H9 (cell line): ENCODE results near the gene CDH4. TPM values are rescaled to one million over a fixed set of nuclear protein-coding genes. Genes with fewer than 3 reads are reported as not detected.
A peak's percentile ranks its signal among the peaks of the same experiment; 100 is the strongest.

Experiments used
- DNase-seq: peaks from one replicate; pipeline ENCODE4 v3.0.0-alpha.2; 2017
- H2AFZ ChIP-seq: one replicate; pipeline ENCODE4 v1.6.1; 2013; ENCODE audit warnings: mild to moderate bottlenecking, low read length, control low read depth, moderate library complexity
- H2AK5ac ChIP-seq: 2 replicates; pipeline ENCODE4 v1.6.1; 2013; ENCODE audit warnings: low read length, control low read depth, mixed read lengths; ENCODE audit not compliant: insufficient read length
- H2BK120ac ChIP-seq: one replicate; pipeline ENCODE4 v1.6.1; 2013; ENCODE audit warnings: low read depth, mild to moderate bottlenecking, low read length, control low read depth, inconsistent platforms; ENCODE audit not compliant: poor library complexity, severe bottlenecking
- H2BK12ac ChIP-seq: 2 replicates; pipeline ENCODE4 v1.6.1; 2013; ENCODE audit warnings: low read length, control low read depth, mixed read lengths, low read depth; ENCODE audit not compliant: insufficient read length
- H2BK15ac ChIP-seq: 2 replicates; pipeline ENCODE4 v1.6.1; 2013; ENCODE audit warnings: low read depth, low read length, control low read depth
- H2BK20ac ChIP-seq: one replicate; pipeline ENCODE4 v1.6.1; 2013; ENCODE audit warnings: low read depth, mild to moderate bottlenecking, low read length, control low read depth, inconsistent platforms; ENCODE audit not compliant: poor library complexity, severe bottlenecking
- H2BK5ac ChIP-seq: 2 replicates; pipeline ENCODE4 v1.6.1; 2013; ENCODE audit warnings: low read length, control low read depth, mixed read lengths; ENCODE audit not compliant: insufficient read length
- H3K14ac ChIP-seq: 2 replicates; pipeline ENCODE4 v1.6.1; 2013; ENCODE audit warnings: low read length, control low read depth; ENCODE audit not compliant: insufficient read depth
- H3K18ac ChIP-seq: 2 replicates; pipeline ENCODE4 v1.6.1; 2013; ENCODE audit warnings: low read depth, mild to moderate bottlenecking, mixed read lengths, low read length, control low read depth; ENCODE audit not compliant: insufficient read length
- H3K23ac ChIP-seq: 2 replicates; pipeline ENCODE4 v1.6.1; 2013; ENCODE audit warnings: low read length, control low read depth, mixed read lengths, low read depth; ENCODE audit not compliant: insufficient read length
- H3K23me2 ChIP-seq: 2 replicates; pipeline ENCODE4 v1.6.1; 2013; ENCODE audit warnings: low read depth, mild to moderate bottlenecking, mixed read lengths, low read length, control low read depth; ENCODE audit not compliant: insufficient read length, poor library complexity, severe bottlenecking
- H3K27ac ChIP-seq: 2 replicates; pipeline ENCODE4 v1.5.1; 2013; ENCODE audit warnings: low read length, control low read depth, mixed read lengths, low read depth; ENCODE audit not compliant: insufficient read length
- H3K27me3 ChIP-seq: 2 replicates; pipeline ENCODE4 v1.6.1; 2013; ENCODE audit warnings: low read length, control low read depth, inconsistent platforms; ENCODE audit not compliant: insufficient read depth
- H3K4ac ChIP-seq: 2 replicates; pipeline ENCODE4 v1.6.1; 2013; ENCODE audit warnings: low read depth, mild to moderate bottlenecking, control low read depth, inconsistent platforms, low read length, moderate library complexity
- H3K4me1 ChIP-seq: 2 replicates; pipeline ENCODE4 v1.6.1; 2013; ENCODE audit warnings: low read length, control low read depth, inconsistent platforms; ENCODE audit not compliant: insufficient read depth
- H3K4me2 ChIP-seq: 2 replicates; pipeline ENCODE4 v1.6.1; 2013; ENCODE audit warnings: low read length, control low read depth, mixed read lengths; ENCODE audit not compliant: insufficient read length, insufficient read depth
- H3K56ac ChIP-seq: 2 replicates; pipeline ENCODE4 v1.6.1; 2013; ENCODE audit warnings: low read depth, mild to moderate bottlenecking, mixed read lengths, low read length, control low read depth; ENCODE audit not compliant: insufficient read length
- H3K79me1 ChIP-seq: 2 replicates; pipeline ENCODE4 v1.6.1; 2013; ENCODE audit warnings: low read depth, mild to moderate bottlenecking, moderate library complexity, low read length, control low read depth, inconsistent platforms; ENCODE audit not compliant: insufficient read depth, poor library complexity, severe bottlenecking
- H3K79me2 ChIP-seq: 2 replicates; pipeline ENCODE4 v1.6.1; 2013; ENCODE audit warnings: low read length, control low read depth, inconsistent platforms; ENCODE audit not compliant: insufficient read depth
- H3K9ac ChIP-seq: 2 replicates; pipeline ENCODE4 v1.6.1; 2013; ENCODE audit warnings: low read length, control low read depth, mixed read lengths; ENCODE audit not compliant: insufficient read length; ENCODE audit errors: extremely low read depth
- H3K9me3 ChIP-seq: one replicate; pipeline ENCODE4 v1.6.1; 2013; ENCODE audit warnings: low read depth, low read length, inconsistent platforms; ENCODE audit not compliant: control insufficient read depth
- H3T11ph ChIP-seq: one replicate; pipeline ENCODE4 v1.6.1; 2013; ENCODE audit warnings: mild to moderate bottlenecking, low read length, control low read depth, inconsistent platforms
- H4K20me1 ChIP-seq: one replicate; pipeline ENCODE4 v1.6.1; 2013; ENCODE audit not compliant: control insufficient read depth, insufficient read length, insufficient read depth
- H4K5ac ChIP-seq: 2 replicates; pipeline ENCODE4 v1.6.1; 2013; ENCODE audit warnings: low read depth, mild to moderate bottlenecking, mixed read lengths, low read length, control low read depth; ENCODE audit not compliant: insufficient read length
- H4K8ac ChIP-seq: replicated peaks from 2 replicates; pipeline ENCODE4 v1.6.1; 2013; ENCODE audit warnings: low read length, control low read depth, mixed read lengths, low read depth; ENCODE audit not compliant: insufficient read length
- H4K91ac ChIP-seq: 2 replicates; pipeline ENCODE4 v1.6.1; 2013; ENCODE audit warnings: low read depth, mild to moderate bottlenecking, moderate library complexity, mixed read lengths, low read length, control low read depth; ENCODE audit not compliant: insufficient read length
- H3K27ac Mint-ChIP-seq, 3 experiments: 2 replicates in 2 of 3; 3 replicates in 1 of 3; pipeline ENCODE4 v1.8.0; 2020 to 2021; ENCODE audit warnings: mixed read lengths in 3 of 3, mild to moderate bottlenecking in 1 of 3, moderate library complexity in 1 of 3
- H3K27me3 Mint-ChIP-seq: 2 replicates; pipeline ENCODE4 v1.8.0; 2021; ENCODE audit warnings: low read depth, mild to moderate bottlenecking, moderate library complexity, mixed read lengths
- H3K36me3 Mint-ChIP-seq, 3 experiments: 2 replicates in 2 of 3; 3 replicates in 1 of 3; pipeline ENCODE4 v1.8.0; 2020 to 2021; ENCODE audit warnings: low read depth in 3 of 3, mixed read lengths in 3 of 3; ENCODE audit not compliant: insufficient read depth in 1 of 3
- H3K4me1 Mint-ChIP-seq, 2 experiments: 2 replicates each; pipeline ENCODE4 v1.8.0; 2020; ENCODE audit warnings: mixed read lengths in 2 of 2
- H3K4me3 Mint-ChIP-seq, 2 experiments: 2 replicates in 1 of 2; 3 replicates in 1 of 2; pipeline ENCODE4 v1.8.0; 2020 to 2021; ENCODE audit warnings: mild to moderate bottlenecking in 2 of 2, mixed read lengths in 2 of 2, moderate library complexity in 1 of 2
- H3K9me3 Mint-ChIP-seq, 2 experiments: 2 replicates in 1 of 2; 3 replicates in 1 of 2; pipeline ENCODE4 v1.8.0; 2020; ENCODE audit warnings: mild to moderate bottlenecking in 2 of 2, mixed read lengths in 2 of 2, moderate library complexity in 1 of 2
- CTCF ChIP-seq: fragments of 200-600 bp; sonication (generic); conservative IDR thresholded peaks from 3 replicates; pipeline ENCODE4 v1.8.0; 2021; ENCODE audit warnings: antibody characterized with exemption, mild to moderate bottlenecking
- WGBS: extraction: QIAGEN DNeasy Blood & Tissue Kit; methylation state at CpG from one replicate; pipeline ENCODE4 v1.1.7; 2013; ENCODE audit warnings: missing lambda C conversion rate, low lambda C conversion rate, mixed read lengths; ENCODE audit not compliant: insufficient read length; ENCODE audit errors: extremely low coverage; 5-methylcytosine and 5-hydroxymethylcytosine counted together
- total RNA-seq: library from RNA; stranded (reverse); gene quantifications from 2 replicates; pipeline ENCODE4 v1.2.1, GENCODE V29; 2021

Gene CDH4
- total RNA-seq, 1 experiment from 2014 or later = 3.0 TPM

DNA sequence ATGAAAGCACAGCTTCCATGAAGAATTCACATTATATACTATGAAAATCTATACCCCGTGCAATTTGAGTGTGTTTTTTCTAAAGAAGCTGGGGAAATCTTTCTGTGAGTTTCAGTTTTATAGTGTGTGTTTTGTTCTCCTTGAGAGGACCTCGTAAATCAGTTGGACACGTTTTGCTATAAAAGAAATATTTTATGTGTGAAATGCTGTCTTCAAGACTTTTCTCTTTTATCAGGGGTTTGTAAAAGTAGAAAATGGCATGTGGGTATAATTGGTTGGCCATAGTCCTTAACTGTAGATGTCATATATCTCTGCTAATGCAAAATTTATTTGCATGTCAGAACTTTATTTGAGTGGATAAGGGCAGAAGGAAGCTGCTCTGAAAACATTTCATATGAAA is 186.2 kb downstream of the CDH4 start:
- Histone ChIP-seq H4K91ac (no peak overlapping the region), H3K79me1 (no peaks in the 10 kb centered on the region), H4K5ac (no peak overlapping the region), H3T11ph (no peak overlapping the region), H3K79me2 (no peaks in the 10 kb centered on the region), H3K4ac (no peak overlapping the region), H3K23ac (no peak overlapping the region), H3K4me1 (peaks cover 39% of the 10 kb centered on the region; the same call in 1 of the 2 replicates), H3K9me3 (no peaks in the 10 kb centered on the region), H3K9ac (no peak overlapping the region), H2AK5ac (no peak overlapping the region), H3K4me2 (no peak overlapping the region), H2BK12ac (no peak overlapping the region), H3K27ac (peak overlapping the region; percentile 99), H4K8ac (no peak overlapping the region), H2BK15ac (no peak overlapping the region), H2AFZ (no peak overlapping the region), H3K18ac (no peak overlapping the region), H3K14ac (no peak overlapping the region), H3K56ac (no peak overlapping the region), H3K27me3 (no peaks in the 10 kb centered on the region), H2BK120ac (no peak overlapping the region), H2BK5ac (no peak overlapping the region), H4K20me1 (no peaks in the 10 kb centered on the region), H3K23me2 (no peaks in the 10 kb centered on the region), H2BK20ac (no peak overlapping the region)
- no peak for TF ChIP-seq CTCF
- Mint-ChIP-seq H3K27ac (peak overlapping the region; percentile 86 to 100 (median 100); a peak in 5 of 7 replicates), H3K9me3 (no peaks in the 10 kb centered on the region), H3K4me1 (peaks cover 72 to 75% of the 10 kb centered on the region in 2 experiments), H3K36me3 (no peaks in the 10 kb centered on the region; a peak in 1 of 7 replicates), H3K27me3 (peaks cover 3% of the 10 kb centered on the region; the same call in 1 of the 2 replicates), H3K4me3 (no peak overlapping the region)
- no peak for DNase-seq
- WGBS = no CpG with 5 or more reads among the region's 3 CpGs
